ENCODE results near the gene UNCX.

GRCh38 chr7:1234049-1234880 lies 1.6 kb downstream of the UNCX start:
- TF ChIP-seq CTCF (IDR thresholded peaks at IDR 0.05) (no peak), ZFX (IDR thresholded peaks at IDR 0.05; ENCODE audit: borderline replicate concordance) (no peak)

All from 22Rv1 (cell line).